ENCODE results near the gene ACSL4. TPM values are rescaled to one million over a fixed set of nuclear protein-coding genes. Genes with fewer than 3 reads are reported as not detected.
"Not testable (repeated sequence)": the region's sequence is repeated elsewhere in the genome, so short reads cannot be mapped to it uniquely, and the experiment has no call there.

The ACSL4 gene
- 30.0 TPM for polyA plus RNA-seq (2012; ENCODE audit: insufficient read depth, insufficient read length)

DNA sequence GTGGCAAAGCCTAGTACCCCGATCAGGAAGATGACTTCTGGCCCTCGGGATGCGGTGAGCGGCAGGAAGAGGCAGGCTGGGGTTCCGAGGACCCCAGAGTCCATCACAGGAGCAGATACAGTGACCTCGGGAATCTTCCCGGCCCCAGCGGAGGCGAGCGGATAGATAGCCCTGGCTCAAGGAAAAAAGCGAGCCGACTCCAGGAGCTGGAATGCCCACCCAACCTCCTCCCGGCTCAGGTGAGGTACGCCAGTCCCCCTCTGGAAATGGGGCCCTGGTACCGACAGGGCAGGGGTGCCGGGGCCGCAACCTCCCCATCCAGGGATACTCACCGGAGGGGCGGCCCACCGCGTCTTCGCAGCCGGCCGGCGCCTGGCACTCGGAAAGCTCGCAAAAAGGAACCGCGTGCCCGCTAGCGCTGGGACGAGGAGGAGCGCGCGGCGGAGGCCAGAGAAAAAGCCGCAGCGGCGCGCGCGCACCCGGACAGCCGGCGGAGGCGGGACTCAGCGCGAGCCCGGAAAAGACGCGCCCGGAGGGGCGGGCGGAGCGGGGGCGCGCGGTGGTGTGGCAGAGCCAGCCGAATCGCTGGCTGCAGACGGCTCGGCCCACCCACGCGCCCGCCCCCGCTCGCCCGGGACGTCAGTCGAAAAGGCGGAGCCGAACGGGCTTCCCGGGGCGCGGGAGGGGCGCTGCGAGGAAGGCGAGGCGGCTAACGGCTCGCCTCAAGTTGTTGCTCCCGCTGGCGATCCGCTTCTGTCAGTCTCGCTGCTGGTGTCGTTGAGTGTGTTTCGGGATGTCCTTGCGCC, at the start of gene ACSL4:
TSS of gene ACSL4 (minus strand) at position 451 of the 806 bp plus-strand sequence. CDS start 49,894 bp downstream, outside the sequence.
- DNase-seq (ENCODE audit: low read depth, low spot score): peak; percentile 66

DNA sequence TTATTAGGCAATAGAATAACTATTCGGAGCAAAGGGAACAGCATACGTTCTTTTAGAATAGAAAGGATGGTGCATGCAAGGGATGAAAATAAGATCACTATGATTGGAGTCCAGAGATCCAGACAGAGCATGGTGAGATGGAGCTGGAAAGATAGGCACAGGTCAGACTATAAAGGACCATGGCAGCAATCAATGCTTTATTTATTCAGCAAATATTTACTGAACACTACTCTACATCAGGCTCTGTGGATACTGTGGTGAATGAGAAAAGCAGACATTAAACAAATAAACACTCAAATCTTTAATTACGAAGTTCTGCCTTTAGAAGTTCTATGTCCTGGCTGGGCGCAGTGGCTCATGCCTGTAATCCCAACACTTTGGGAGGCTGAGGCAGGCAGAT, 44.7 kb upstream of the ACSL4 start:
- DNase-seq (ENCODE audit: low read depth, low spot score): no peak
- H3K4me3 ChIP-seq (ENCODE audit: low read length): no peak overlapping the region

More for the DNA sequence above, at the start of gene ACSL4:
- H3K4me3 ChIP-seq (ENCODE audit: low read length): peak within 1 kb of the TSS; percentile 80

DNA sequence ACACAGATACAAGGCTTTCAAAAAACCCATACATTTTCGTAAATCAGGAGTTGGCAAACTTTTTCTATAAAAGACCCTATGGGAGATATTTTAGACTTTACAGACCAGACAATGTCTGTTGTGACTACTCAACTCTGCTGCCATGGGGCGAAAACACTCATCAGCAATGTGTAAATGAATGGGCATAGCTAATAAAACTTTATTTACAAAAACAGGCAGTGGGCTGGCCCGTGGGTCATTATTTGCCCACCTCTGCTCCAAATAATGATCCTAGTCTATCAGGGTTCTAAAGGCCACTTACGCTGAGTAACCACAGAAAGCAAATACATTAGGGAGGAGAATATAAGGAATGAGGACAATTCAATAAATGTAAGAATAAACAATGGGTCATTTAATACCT, 43.9 kb upstream of the ACSL4 start:
- no peak for DNase-seq (ENCODE audit: low read depth, low spot score)
- no peak overlapping the region for H3K4me3 ChIP-seq (ENCODE audit: low read length)

DNA sequence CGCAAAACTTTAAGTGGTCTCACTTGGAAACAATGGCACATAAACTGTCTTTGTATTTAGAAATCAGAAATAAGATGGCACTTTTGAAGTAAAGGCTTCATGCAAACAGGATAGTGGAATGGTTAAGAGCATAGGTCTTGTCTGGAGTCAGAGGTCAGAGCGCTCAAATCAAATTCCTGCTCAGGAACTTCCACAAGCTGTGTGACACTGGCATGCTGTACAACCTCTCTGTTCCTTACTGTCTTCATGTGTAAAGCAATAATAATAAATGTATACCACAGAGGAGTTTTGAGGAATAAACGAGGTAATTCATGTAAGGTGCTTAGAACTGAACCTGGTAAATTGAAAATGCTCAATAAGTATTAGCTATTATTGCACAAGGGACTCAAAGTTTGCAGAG, 43.4 kb upstream of the ACSL4 start:
- no peak overlapping the region for H3K4me3 ChIP-seq (ENCODE audit: low read length)
- no peak for DNase-seq (ENCODE audit: low read depth, low spot score)

DNA sequence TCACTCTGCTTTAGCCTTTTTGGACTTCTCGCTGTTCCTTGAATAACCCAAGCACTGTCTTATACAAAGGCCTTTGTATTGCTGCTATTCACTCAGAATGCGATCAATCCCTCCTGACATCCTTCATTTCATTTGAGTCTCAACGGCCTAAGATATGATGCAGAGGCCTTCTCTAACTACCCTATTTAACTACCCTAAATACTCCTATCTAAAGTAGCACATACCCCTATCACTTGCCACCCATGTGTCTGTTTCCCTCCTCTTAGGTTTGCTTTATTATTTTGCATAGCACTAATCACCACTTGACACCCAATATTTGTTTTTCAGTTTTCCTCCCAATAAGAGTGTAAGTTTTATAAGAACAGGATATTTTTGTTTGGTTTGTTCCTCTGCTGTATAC, 42.3 kb upstream of the ACSL4 start:
- DNase-seq (ENCODE audit: low read depth, low spot score): no peak
- H3K4me3 ChIP-seq (ENCODE audit: low read length): no peak overlapping the region

DNA sequence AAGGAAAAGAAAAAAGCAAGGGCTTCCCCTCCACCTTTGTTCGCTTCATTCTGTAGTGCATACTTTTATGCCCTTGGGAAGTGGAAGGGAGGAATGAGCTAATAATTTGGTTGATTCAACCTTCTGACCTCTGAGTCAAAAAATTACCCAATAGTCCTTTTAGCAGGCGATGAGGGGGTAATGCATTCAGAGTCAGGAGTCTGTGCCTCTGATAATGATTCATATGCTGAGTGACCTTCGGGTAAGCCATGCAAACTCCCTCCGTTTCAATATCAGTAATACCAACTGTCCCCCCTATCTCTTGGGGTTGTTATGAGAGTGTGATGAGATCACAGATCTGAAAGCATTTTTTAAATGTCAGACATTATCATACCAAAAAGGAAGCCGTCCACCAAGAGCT, 41.6 kb upstream of the ACSL4 start:
- no peak for DNase-seq (ENCODE audit: low read depth, low spot score)
- H3K4me3 ChIP-seq (ENCODE audit: low read length): no peak overlapping the region

DNA sequence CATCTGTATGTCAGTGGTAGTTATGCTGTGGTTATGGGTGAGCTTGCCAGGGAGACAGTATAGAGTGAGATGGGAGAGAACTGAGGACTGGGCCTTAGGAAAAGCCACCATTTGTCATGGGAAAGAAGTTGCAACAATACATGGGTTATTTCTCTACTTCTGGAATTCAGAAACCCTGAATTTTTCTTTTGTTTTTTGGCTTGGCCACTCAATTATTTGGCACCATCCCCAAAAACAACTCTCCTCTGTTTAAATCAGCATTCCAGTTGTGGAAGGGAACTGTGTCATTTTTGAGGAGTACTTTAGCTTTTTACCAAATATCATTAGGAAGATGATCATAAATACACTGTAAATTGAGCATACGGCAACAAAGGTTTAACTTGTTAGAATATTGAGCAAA, 41.1 kb upstream of the ACSL4 start:
- no peak overlapping the region for H3K4me3 ChIP-seq (ENCODE audit: low read length)
- DNase-seq (ENCODE audit: low read depth, low spot score): no peak

DNA sequence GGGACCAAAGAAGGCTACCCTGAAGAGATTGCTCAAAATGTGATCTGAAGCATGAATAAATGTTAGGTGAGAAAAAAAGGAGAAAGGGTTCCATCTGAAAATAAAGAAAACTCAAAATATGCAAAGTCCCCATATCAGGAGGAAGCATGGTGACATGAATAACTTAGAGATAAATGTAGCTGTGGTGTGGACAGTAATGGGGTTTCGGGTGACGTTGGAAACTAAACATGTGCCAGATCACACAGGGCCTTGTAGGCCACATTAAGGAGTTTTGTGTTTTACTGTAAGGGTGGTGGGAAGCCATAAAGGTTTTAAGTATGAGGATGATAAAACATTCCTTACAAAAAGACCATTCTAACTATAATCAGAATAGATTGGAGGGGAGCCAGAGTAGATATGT, 40.3 kb upstream of the ACSL4 start:
- no peak overlapping the region for H3K4me3 ChIP-seq (ENCODE audit: low read length)
- peak; percentile 0 for DNase-seq (ENCODE audit: low read depth, low spot score)

DNA sequence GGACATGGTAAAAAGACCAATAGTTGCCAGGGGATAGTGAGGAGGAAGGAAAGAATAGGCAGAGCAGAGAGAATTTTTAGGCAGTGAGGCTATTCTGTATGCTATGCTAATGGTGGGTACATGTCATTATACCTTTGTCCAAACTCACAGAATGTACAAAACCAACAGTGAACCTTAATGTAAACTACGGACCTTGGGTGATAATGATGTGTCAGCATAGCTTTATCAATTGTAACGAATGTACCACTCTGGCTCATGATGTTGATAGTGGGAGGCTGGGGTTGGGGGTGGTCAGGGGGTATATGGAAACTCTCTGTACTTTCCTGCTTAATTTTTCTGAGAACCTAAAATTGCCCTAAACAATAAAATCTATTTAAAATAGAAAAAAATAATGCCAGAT, 37.7 kb upstream of the ACSL4 start:
- no peak for DNase-seq (ENCODE audit: low read depth, low spot score)
- H3K4me3 ChIP-seq (ENCODE audit: low read length): no peak overlapping the region

DNA sequence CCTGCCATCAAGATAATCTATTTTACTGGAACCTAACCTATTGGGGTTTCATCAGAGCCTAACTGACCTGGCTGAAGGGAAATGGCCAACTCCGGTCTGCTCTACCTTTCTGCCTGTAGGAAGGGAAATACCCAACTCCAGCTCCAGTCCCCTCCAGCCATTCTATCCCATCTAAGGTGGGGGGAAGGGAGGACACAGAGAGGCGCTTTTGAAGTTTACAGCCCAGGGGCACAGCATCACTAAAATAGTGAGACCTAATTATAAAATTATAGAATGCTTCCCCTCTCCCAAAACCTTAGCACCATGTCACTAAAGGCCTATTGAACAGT, 27.8 kb upstream of the ACSL4 start:
- H3K4me3 ChIP-seq (ENCODE audit: low read length): no peak overlapping the region
- DNase-seq (ENCODE audit: low read depth, low spot score): no peak

DNA sequence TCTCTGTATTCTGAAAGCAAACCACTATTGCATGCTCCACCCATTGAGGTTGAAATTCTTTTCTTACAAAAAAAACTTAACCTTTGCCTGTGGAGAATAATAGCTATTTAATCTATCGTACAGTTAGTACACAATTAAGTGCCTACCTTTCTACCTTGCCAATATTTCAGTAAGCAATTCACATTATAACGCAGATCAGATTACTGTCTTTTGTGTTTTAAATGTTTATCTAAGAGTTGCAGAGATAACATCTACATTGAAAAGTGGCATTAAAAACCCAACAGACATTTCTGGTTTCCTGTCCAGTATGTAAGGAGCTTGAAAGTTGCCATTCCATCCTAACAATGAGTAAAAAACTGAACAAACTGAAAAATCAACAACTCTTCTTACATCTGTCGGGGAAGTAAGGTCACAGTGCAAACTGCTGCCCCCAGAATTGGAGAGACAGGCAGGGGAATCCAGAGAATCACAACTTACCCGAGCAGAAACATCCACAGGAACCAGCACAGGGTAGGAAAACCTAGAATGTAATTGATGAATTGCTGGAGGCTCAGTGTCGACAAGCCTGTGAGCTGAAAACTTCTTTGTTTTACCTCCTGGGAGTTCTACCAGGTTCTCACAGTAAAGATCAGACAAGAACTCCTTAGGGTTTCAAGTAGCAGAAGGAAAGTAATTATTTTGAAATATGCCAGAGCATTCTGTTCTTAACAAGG, 27.3 kb upstream of the ACSL4 start:
- H3K4me3 ChIP-seq (ENCODE audit: low read length): no peak overlapping the region

DNA sequence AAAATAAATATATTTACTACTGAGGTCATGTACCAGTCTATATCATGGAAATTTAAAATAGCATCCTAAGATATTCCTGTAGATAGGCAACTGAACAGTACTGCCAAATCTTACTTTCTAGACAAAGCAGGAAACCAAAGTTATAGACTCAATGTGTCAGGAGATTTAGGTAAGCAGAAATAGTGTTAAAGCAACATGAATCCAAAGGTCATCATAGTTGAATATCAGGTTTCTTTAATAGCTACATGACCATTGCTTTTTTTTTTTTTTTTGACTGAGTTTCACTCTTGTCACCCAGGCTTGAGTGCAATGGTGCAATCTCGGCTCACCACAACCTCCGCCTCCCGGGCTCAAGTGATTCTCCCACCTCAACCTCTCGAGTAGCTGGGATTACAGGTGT, 20.2 kb upstream of the ACSL4 start:
- H3K4me3 ChIP-seq (ENCODE audit: low read length): no peak overlapping the region
- DNase-seq (ENCODE audit: low read depth, low spot score): no peak

More for the DNA sequence above, 27.3 kb upstream of the ACSL4 start:
- no peak for DNase-seq (ENCODE audit: low read depth, low spot score)

DNA sequence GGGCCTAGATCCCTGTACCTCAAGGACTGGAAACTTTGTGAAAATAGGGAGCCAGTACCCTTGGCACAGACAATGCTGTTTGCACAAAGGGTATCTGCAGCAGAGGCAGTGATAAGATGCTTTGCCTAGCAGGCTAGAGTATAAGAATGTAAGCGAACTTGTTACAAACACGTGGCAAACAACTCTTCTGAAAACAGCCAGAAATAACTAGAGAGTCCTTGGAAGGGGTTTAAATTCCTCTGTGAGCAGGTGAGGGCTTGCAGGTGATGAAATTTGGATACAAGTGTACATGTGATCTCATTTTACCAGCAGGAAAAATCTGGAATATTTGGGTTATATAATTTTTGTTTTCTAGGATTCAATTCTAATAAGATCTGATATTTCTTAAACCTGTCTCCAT, 18.6 kb upstream of the ACSL4 start:
- no peak for DNase-seq (ENCODE audit: low read depth, low spot score)
- no peak overlapping the region for H3K4me3 ChIP-seq (ENCODE audit: low read length)

DNA sequence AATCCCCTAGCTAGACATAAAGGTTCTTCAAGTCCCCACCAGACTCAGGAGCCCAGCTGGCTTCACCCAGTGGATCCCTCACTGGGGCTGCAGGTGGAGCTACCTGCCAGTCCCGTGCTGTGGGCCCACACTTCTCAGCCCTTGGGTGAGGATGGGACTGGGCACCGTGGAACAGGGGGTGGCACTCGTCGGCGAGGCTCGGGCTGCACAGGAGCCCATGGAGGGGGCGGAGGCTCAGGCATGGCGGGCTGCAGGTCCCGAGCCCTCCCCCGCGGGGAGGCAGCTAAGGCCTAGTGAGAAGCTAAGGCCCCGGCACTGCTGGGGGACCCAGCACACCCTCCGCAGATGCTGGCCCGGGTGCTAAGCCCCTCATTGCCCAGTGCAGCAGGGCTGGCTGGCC, 16.1 kb upstream of the ACSL4 start:
- H3K4me3 ChIP-seq (ENCODE audit: low read length): no peak overlapping the region
- no peak for DNase-seq (ENCODE audit: low read depth, low spot score)

DNA sequence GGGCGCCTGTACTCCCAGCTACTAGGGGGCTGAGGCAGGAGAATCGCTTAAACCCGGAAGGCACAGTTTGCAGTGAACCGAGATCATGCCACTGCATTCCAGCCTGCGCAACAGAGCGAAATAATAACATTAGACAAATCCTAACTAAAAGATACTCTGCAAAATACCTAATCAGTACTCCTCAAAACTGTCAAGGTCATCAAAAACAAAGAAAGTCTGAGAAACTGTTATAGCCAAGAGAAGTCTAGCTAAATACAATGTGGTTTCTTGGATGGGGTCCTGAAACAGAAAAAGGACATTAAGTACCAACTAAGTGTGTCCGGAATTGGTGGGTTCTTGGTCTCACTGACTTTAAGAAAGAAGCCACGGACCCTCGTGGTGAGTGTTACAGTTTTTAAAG, 14.6 kb upstream of the ACSL4 start:
- DNase-seq (ENCODE audit: low read depth, low spot score): no peak
- H3K4me3 ChIP-seq (ENCODE audit: low read length): no peak overlapping the region

DNA sequence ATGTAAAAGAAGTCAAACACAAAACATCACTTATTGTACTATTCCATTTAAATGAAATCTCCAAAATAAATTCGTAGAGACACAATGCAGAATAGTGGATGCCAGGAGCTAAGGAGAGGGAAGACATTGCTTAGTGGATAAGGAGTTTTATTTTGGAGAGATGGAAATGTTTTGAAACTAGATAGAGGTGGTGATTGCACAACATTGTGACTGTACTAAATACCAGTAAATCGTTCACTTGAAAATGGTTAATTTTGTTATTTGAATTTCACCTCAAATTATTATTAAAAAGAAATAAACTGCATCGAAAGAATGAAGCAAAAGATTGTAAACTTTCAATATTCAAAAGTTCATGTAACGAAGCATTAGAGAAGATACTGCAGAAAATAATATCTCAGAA, 9.7 kb upstream of the ACSL4 start:
- no peak overlapping the region for H3K4me3 ChIP-seq (ENCODE audit: low read length)
- no peak for DNase-seq (ENCODE audit: low read depth, low spot score)

DNA sequence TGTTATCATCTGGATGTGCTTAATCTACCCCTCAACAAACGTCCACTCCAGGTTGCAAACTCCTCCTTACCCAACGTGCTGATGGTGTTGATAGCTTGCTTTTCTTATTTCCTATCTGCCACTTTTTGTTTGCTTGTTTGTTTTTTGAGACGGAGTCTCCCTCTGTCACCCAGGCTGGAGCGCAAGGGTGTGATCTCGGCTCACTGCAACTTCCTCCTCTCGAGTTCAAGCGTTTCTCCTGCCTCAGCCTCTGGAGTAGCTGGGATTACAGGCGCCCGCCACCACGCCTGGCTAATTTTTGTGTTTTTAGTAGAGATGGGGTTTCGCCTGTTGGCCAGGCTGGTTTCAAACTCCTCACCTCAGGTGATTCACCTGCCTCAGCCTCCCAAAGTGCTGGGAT, 7.8 kb upstream of the ACSL4 start:
- DNase-seq (ENCODE audit: low read depth, low spot score); H3K4me3 ChIP-seq (ENCODE audit: low read length): not testable (repeated sequence)

DNA sequence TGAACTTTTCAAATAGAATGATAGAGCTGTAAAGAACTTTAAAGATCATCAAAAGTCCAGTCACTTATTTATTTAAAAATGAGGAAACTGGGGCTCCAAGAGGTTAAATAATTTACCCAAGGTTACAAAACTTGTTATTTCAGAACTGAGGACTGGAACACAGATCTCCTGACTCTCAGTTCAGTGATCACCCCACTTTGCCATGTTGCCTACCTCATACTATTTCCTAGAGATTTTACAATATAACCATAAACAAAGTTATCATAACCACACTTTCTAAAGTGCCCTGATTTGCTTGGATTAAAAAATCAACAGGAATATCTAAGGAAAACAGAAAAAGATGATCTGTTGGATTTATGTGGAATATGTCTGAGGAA, 7.4 kb upstream of the ACSL4 start:
- DNase-seq (ENCODE audit: low read depth, low spot score): no peak
- H3K4me3 ChIP-seq (ENCODE audit: low read length): no peak overlapping the region

DNA sequence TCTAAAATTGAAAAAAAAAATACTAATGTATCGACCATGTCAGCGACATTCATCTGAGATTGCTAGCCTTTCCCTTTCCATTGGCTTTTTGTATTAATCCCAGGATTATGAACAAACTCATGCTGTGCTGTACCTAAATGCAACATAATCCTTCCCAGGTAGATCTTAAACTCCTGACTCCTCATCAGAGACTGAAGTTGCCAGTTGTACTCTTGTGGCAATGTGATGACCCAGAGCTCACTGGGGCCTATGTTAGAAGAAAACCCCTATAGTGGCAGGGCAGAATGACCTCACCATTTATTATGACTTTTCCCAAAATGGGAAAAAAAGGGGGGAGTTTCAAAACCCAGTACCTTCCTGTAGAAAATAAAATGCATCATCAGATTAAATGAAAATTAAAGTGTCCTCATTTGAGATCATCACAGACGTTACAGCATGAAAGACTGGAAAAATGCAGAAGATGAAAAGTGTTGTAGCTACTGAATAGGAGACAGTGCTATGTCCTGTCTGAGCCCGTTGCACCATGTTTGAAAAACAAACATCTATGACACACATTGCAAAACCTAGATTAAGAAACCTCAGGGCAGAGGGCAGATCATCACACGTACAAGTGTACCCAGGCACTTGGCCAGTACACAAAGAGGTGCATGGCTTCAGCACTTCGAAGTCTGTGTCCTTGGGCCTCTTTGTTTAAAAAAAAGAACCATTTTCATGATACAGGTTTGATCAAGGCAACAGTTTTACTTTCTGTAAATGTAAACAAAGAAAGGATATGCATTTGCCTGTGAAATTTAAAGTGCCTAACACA, 6.8 kb upstream of the ACSL4 start:
- no peak overlapping the region for H3K4me3 ChIP-seq (ENCODE audit: low read length)
- no peak for DNase-seq (ENCODE audit: low read depth, low spot score)

DNA sequence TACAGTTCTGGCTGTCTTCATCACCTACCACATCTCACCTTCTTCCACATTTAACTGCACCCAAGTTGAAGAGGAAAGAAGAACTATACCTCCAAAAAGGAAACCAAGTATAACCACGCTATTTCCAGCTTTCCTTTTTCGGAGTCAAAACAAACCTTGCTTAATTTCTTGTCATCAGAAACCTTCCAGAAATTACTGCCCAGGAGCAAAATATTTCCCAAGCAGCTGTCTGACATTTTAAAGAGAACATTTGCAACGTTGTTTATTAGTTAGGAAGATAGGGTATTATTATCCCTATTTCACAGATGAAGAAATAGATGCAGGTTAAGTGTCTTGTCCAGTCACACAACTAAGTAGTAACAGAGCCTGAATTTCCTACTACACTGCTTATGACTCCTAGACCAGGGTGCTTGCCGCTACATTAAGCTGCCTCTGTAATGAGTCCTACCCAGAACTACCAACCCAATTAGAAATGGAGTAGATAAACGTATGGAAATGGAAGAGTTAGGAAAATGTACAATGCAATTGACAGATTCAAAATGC, 2.2 kb upstream of the ACSL4 start:
- DNase-seq (ENCODE audit: low read depth, low spot score): no peak
- H3K4me3 ChIP-seq (ENCODE audit: low read length): no peak overlapping the region

Data from Jurkat, Clone E6-1 (cell line).